ENCODE results near the gene COBLL1. TPM values are rescaled to one million over a fixed set of nuclear protein-coding genes. Genes with fewer than 3 reads are reported as not detected.

The COBLL1 gene
- total RNA-seq, 1 donor from 2014 or later = 1.0 TPM

DNA sequence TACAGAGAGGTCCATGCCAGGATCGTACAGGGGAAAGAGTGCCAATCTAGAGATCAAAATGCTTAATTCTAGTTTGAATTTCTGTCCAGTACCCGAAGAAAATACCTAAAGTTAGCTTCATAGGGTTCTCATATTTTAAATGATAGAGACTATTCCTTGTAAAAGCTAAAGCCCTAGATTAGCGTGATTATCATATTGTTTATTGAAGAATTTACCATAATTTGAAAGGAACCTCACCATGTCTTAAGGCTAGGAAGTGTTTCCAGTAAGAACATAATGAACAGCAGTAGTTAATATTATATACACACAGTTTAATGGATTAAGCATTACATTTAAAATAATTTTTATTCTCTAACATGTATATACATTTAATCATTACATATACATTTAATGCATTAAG lies 68.5 kb downstream of the COBLL1 start:
- Mint-ChIP-seq H3K4me3 (no peak overlapping the region), H3K4me1 (peaks cover 5% of the 10 kb centered on the region), H3K9me3 (no peaks in the 10 kb centered on the region), H3K36me3 (no peaks in the 10 kb centered on the region), H3K27me3 (ENCODE audit: insufficient read depth, low read depth) (no peaks in the 10 kb centered on the region), H3K27ac (no peak overlapping the region)
- Histone ChIP-seq H3K79me2 (ENCODE audit: low read depth) (no peaks in the 10 kb centered on the region), H4K20me1 (ENCODE audit: low read depth) (no peaks in the 10 kb centered on the region), H3K4me1 (no peaks in the 10 kb centered on the region), H3K27ac (no peak overlapping the region), H3K9me3 (ENCODE audit: low read depth) (no peaks in the 10 kb centered on the region), H3K27me3 (no peaks in the 10 kb centered on the region), H3K4me2 (no peak overlapping the region), H3F3A (ENCODE audit: low read depth) (no peaks in the 10 kb centered on the region), H2AFZ (replicated peaks) (no peak overlapping the region), H3K9ac (no peak overlapping the region), H3K36me3 (no peaks in the 10 kb centered on the region), H3K4me3 (no peak overlapping the region)
- no peak for DNase-seq (ENCODE audit: low spot score)
- TF ChIP-seq EZH2 (IDR thresholded peaks at IDR 0.05) (no peak), EZH2phosphoT487 (IDR thresholded peaks at IDR 0.05) (no peak)
- TF ChIP-seq, protein P1, sequence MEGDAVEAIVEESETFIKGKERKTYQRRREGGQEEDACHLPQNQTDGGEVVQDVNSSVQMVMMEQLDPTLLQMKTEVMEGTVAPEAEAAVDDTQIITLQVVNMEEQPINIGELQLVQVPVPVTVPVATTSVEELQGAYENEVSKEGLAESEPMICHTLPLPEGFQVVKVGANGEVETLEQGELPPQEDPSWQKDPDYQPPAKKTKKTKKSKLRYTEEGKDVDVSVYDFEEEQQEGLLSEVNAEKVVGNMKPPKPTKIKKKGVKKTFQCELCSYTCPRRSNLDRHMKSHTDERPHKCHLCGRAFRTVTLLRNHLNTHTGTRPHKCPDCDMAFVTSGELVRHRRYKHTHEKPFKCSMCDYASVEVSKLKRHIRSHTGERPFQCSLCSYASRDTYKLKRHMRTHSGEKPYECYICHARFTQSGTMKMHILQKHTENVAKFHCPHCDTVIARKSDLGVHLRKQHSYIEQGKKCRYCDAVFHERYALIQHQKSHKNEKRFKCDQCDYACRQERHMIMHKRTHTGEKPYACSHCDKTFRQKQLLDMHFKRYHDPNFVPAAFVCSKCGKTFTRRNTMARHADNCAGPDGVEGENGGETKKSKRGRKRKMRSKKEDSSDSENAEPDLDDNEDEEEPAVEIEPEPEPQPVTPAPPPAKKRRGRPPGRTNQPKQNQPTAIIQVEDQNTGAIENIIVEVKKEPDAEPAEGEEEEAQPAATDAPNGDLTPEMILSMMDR (IDR thresholded peaks at IDR 0.05) = no peak

DNA sequence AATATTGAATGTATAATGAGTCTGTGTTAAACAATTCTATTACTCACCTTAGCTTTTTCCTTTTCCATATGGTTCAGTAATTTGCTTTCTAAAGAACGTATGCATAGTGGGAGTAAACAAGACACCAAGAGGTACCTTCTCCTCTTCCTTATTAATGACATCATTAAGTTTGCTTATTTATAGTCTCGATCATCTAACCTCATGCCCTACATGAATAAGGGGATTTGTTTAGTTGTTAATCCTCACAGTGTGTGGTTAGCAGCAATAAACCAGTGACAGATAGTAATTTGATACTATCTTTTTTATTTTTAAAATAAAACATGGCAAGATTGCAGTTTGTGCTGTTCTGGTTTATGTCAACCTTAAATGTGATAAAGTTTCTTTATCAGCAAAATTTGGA lies 69.7 kb downstream of the COBLL1 start:
- no peak overlapping the region for H3K27ac Mint-ChIP-seq
- no peaks in the 10 kb centered on the region for H4K20me1 ChIP-seq (ENCODE audit: low read depth)
- no peak overlapping the region for H3K9ac ChIP-seq
- H3K4me3 Mint-ChIP-seq = no peak overlapping the region
- H3K27me3 ChIP-seq = no peaks in the 10 kb centered on the region
- H3K27me3 Mint-ChIP-seq (ENCODE audit: insufficient read depth, low read depth) = no peaks in the 10 kb centered on the region
- H3K36me3 ChIP-seq = no peaks in the 10 kb centered on the region
- H3K4me2 ChIP-seq = no peak overlapping the region
- H2AFZ ChIP-seq (replicated peaks) = no peak overlapping the region
- TF ChIP-seq EZH2phosphoT487 (IDR thresholded peaks at IDR 0.05) = no peak
- TF ChIP-seq EZH2 (IDR thresholded peaks at IDR 0.05) = no peak
- TF ChIP-seq, protein P1 (IDR thresholded peaks at IDR 0.05) = no peak
- no peak overlapping the region for H3K27ac ChIP-seq
- no peaks in the 10 kb centered on the region for H3K9me3 ChIP-seq (ENCODE audit: low read depth)
- H3K4me1 Mint-ChIP-seq = peaks cover 5% of the 10 kb centered on the region
- no peaks in the 10 kb centered on the region for H3F3A ChIP-seq (ENCODE audit: low read depth)
- H3K36me3 Mint-ChIP-seq = no peaks in the 10 kb centered on the region
- no peak for DNase-seq (ENCODE audit: low spot score)
- H3K4me3 ChIP-seq = no peak overlapping the region
- H3K79me2 ChIP-seq (ENCODE audit: low read depth) = no peaks in the 10 kb centered on the region
- H3K9me3 Mint-ChIP-seq = no peaks in the 10 kb centered on the region
- H3K4me1 ChIP-seq = no peaks in the 10 kb centered on the region

DNA sequence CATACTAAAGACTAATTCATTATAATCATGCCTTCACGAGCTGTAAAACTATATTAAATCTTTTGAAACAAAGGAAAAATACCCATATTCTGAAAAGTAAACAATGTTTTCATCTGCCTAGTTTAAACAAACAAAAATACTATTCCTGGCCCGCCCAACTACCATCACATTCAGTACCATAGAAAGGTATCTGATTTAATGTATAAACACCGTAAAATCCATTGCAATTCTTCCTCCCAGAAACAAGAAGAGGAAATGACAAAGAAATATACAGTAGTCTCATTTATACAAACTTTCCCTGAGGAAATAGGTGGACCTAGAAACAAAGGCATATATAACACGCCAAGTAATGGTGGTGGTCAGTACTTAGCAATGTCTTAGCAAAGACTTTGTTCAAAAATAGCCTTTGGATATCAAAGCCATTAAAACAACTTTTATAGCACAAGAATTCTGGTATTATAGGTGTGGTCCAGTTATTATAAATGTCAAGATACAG lies 71.2 kb downstream of the COBLL1 start:
- H3F3A ChIP-seq (ENCODE audit: low read depth) = no peaks in the 10 kb centered on the region
- no peaks in the 10 kb centered on the region for H3K9me3 ChIP-seq (ENCODE audit: low read depth)
- H3K4me3 Mint-ChIP-seq = no peak overlapping the region
- H3K36me3 ChIP-seq = no peaks in the 10 kb centered on the region
- DNase-seq (ENCODE audit: low spot score) = no peak
- H4K20me1 ChIP-seq (ENCODE audit: low read depth) = no peaks in the 10 kb centered on the region
- TF ChIP-seq, protein P1 (IDR thresholded peaks at IDR 0.05) = no peak
- no peak for TF ChIP-seq EZH2phosphoT487 (IDR thresholded peaks at IDR 0.05)
- TF ChIP-seq EZH2 (IDR thresholded peaks at IDR 0.05) = no peak
- H3K36me3 Mint-ChIP-seq = no peaks in the 10 kb centered on the region
- H3K27me3 Mint-ChIP-seq (ENCODE audit: insufficient read depth, low read depth) = no peaks in the 10 kb centered on the region
- H3K27ac Mint-ChIP-seq = no peak overlapping the region
- H3K9ac ChIP-seq = no peak overlapping the region
- no peaks in the 10 kb centered on the region for H3K9me3 Mint-ChIP-seq
- H3K79me2 ChIP-seq (ENCODE audit: low read depth) = no peaks in the 10 kb centered on the region
- no peaks in the 10 kb centered on the region for H3K27me3 ChIP-seq
- H3K4me2 ChIP-seq = no peak overlapping the region
- no peak overlapping the region for H3K27ac ChIP-seq
- peaks cover 5% of the 10 kb centered on the region for H3K4me1 Mint-ChIP-seq
- H2AFZ ChIP-seq (replicated peaks) = no peak overlapping the region
- H3K4me1 ChIP-seq = no peaks in the 10 kb centered on the region
- H3K4me3 ChIP-seq = no peak overlapping the region

Measured in neural progenitor cell (in vitro differentiated cells).